B cell (primary cell): Measurements from ENCODE around the gene BIVM. TPM values are rescaled to one million over a fixed set of nuclear protein-coding genes. Genes with fewer than 3 reads are reported as not detected.
A peak's percentile ranks its signal among the peaks of the same experiment; 100 is the strongest.

Experiments used
- ATAC-seq: fragments of 200-7000 bp; cut with Tn5 transposase; one replicate; pipeline ENCODE4 v1.10.0; 2021; ENCODE audit warnings: low read depth, mild to moderate bottlenecking, moderate number of reproducible peaks, moderate library complexity
- CTCF ChIA-PET: fragments of 350-600 bp; sonication (Branson Sonifier 250); formaldehyde crosslinking; loops from one replicate; lab custom pipeline; 2021; ENCODE audit warnings: antibody characterized with exemption, inconsistent platforms; lab: Charles Lee
- POLR2A ChIA-PET: fragments of 350-600 bp; sonication (Branson Sonifier 250); formaldehyde crosslinking; loops from one replicate; lab custom pipeline; 2021; ENCODE audit warnings: antibody characterized with exemption; lab: Charles Lee
- DNase-seq: peaks from one replicate; pipeline ENCODE4 v3.0.0; 2013
- H2AFZ ChIP-seq: 2 replicates; pipeline ENCODE4 v1.6.1; 2012; ENCODE audit warnings: mild to moderate bottlenecking, low read depth, low read length; ENCODE audit not compliant: insufficient read depth, poor library complexity, severe bottlenecking
- H3K27ac ChIP-seq, 2 donors: 1 replicate in 1 of 2; 2 replicates in 1 of 2; pipeline ENCODE4 v1.5.1; 2012 to 2013; ENCODE audit warnings: low read length in 2 of 2, mild to moderate bottlenecking in 2 of 2, moderate library complexity in 1 of 2
- H3K27me3 ChIP-seq, 4 experiments: fragments of 200-600 bp in 1 of 4; sonication (generic) in 1 of 4; replicated peaks in 1 of 4; 1 replicate in 2 of 4; 2 replicates in 2 of 4; pipeline versions ENCODE4 v1.6.1 to v1.7.0; 2013 to 2016; ENCODE audit warnings: low read length in 3 of 4, mild to moderate bottlenecking in 2 of 4, mixed read lengths in 1 of 4, moderate library complexity in 1 of 4; ENCODE audit not compliant: insufficient read depth in 4 of 4, control insufficient read depth in 3 of 4; ENCODE audit errors: control extremely low read depth in 1 of 4
- H3K36me3 ChIP-seq, 2 experiments: replicated peaks in 1 of 2; 1 replicate in 1 of 2; 2 replicates in 1 of 2; pipeline versions ENCODE4 v1.6.1 to v1.7.1; 2013; ENCODE audit warnings: low read length in 1 of 2; ENCODE audit not compliant: insufficient read depth in 2 of 2, control insufficient read depth in 1 of 2; ENCODE audit errors: control extremely low read depth in 1 of 2, extremely low read depth in 1 of 2
- H3K4me1 ChIP-seq, 2 donors: fragments of 200-600 bp in 1 of 2; sonication (generic) in 1 of 2; 1 replicate in 1 of 2; 2 replicates in 1 of 2; pipeline versions ENCODE4 v1.5.1 to v1.6.1; 2013 to 2017; ENCODE audit warnings: low read length in 2 of 2; ENCODE audit not compliant: control insufficient read depth in 2 of 2, insufficient read depth in 2 of 2
- H3K4me2 ChIP-seq: replicated peaks from 2 replicates; pipeline ENCODE3; 2012; ENCODE audit warnings: mild to moderate bottlenecking, low read depth, low read length; ENCODE audit not compliant: poor library complexity, severe bottlenecking
- H3K4me3 ChIP-seq, 5 experiments: fragments of 200-600 bp in 1 of 5; sonication (generic) in 1 of 5; 1 replicate in 3 of 5; 2 replicates in 2 of 5; pipeline versions ENCODE4 v1.5.1 to v1.7.0; 2011 to 2016; ENCODE audit warnings: low read length in 4 of 5, mild to moderate bottlenecking in 4 of 5, low read depth in 2 of 5, control low read depth in 1 of 5, moderate library complexity in 1 of 5; ENCODE audit not compliant: insufficient read depth in 1 of 5; ENCODE audit errors: control extremely low read depth in 1 of 5, extremely low read depth in 1 of 5
- H3K79me2 ChIP-seq: fragments of 200-600 bp; sonication (generic); one replicate; pipeline ENCODE4 v1.6.0; 2016; ENCODE audit warnings: low read length; ENCODE audit not compliant: control insufficient read depth, insufficient read depth
- H3K9ac ChIP-seq: fragments of 200-600 bp; sonication (generic); 2 replicates; pipeline ENCODE4 v1.6.1; 2017; ENCODE audit warnings: mild to moderate bottlenecking, low read length, moderate library complexity
- H3K9me3 ChIP-seq, 3 donors: one replicate each; pipeline versions ENCODE4 v1.6.1 to v1.7.1; 2013; ENCODE audit warnings: low read length in 2 of 3; ENCODE audit not compliant: control insufficient read depth in 2 of 3, insufficient read depth in 1 of 3; ENCODE audit errors: control extremely low read depth in 1 of 3
- H4K20me1 ChIP-seq: 2 replicates; pipeline ENCODE4 v1.6.0; 2012; ENCODE audit warnings: mild to moderate bottlenecking, low read length; ENCODE audit not compliant: insufficient read depth, control insufficient read depth, poor library complexity, severe bottlenecking
- H3K27ac Mint-ChIP-seq: one replicate; pipeline ENCODE4 v1.8.0; 2021; ENCODE audit warnings: mixed read lengths
- H3K27me3 Mint-ChIP-seq: one replicate; pipeline ENCODE4 v1.8.0; 2021; ENCODE audit warnings: mixed read lengths
- H3K4me1 Mint-ChIP-seq: one replicate; pipeline ENCODE4 v1.8.0; 2021; ENCODE audit warnings: mixed read lengths
- H3K4me3 Mint-ChIP-seq: one replicate; pipeline ENCODE4 v1.8.0; 2021; ENCODE audit warnings: mixed read lengths
- H3K9me3 Mint-ChIP-seq: one replicate; pipeline ENCODE4 v1.8.0; 2022; ENCODE audit warnings: mixed read lengths; ENCODE audit not compliant: insufficient read depth
- CTCF ChIP-seq: fragments of 200-600 bp; IDR thresholded peaks from one replicate; pipeline ENCODE4 v1.8.0; 2022; ENCODE audit warnings: antibody characterized with exemption, mild to moderate bottlenecking
- EZH2 ChIP-seq: IDR thresholded peaks from 2 replicates; pipeline ENCODE4 v1.6.1; 2012; ENCODE audit warnings: borderline replicate concordance, low read depth, mild to moderate bottlenecking, moderate library complexity, low read length; ENCODE audit not compliant: insufficient read depth, poor library complexity, severe bottlenecking
- WGBS: methylation state at CpG from one replicate; pipeline ENCODE4 v1.1.5; 2013; ENCODE audit warnings: missing lambda C conversion rate; ENCODE audit not compliant: insufficient coverage; 5-methylcytosine and 5-hydroxymethylcytosine counted together
- intact Hi-C: fragments of 100-400 bp; cut with micrococcal nuclease; formaldehyde crosslinking; loops from one replicate; pipeline ENCODE4 v1.10.0; 2022
- polyA plus RNA-seq: library from polyadenylated mRNA; depleted of rRNA; stranded (reverse); fragments of >200 nt; gene quantifications from 2 replicates; pipeline ENCODE4 v1.2.3, GENCODE V29; 2012
- total RNA-seq, 2 donors: library from RNA; stranded (reverse); fragments of 120-200 nt in 1 of 2; gene quantifications; 1 replicate in 1 of 2; 2 replicates in 1 of 2; pipeline versions ENCODE4 v1.2.3 to v1.2.4, GENCODE V29; 2013 to 2022

Gene BIVM
- total and polyA plus RNA-seq, 2 donors (not counting 1 experiment from before 2014, with no cell fraction given), result 1.0 to 3.6 TPM

DNA sequence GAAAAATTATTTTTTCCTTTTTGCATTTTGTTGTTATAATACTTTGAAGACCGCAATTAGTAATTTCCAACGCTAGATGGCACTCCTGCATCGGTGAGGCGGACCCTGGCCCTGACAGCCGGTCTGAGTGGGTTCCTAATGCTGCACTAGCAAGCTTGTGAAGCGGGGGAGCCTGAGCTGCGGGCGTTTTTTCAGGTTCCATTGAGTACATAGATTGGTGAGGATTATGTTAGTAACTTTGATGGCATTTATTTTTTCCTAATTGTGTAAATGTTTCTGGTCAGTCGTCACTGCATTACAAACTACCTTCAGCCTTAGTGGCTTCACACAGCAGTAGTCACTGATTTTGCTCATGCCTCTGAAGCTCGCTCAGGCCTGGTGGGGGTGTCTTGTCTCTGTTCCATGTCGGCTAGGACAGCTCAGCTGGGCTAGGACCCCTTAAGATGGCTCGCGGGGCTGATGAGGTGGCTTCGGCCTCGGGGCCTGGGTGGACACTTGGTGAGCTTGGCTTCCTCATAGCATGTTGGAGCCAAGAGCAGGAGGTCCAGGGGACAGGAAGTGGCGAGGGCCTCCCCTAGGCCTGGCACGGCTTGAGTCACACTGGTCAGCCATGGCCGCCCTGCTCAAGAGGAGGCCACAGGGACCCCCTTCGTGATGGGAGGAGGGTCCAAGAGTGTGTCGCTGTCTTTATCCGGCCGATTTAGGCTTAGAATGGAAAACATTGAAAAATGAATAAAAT lies 71.9 kb downstream of the BIVM start:
- peaks cover 0 to 4% of the 10 kb centered on the region in 2 donors for H3K4me1 ChIP-seq
- H3K27me3 ChIP-seq, result no peaks in the 10 kb centered on the region
- H3K9me3 ChIP-seq, result no peaks in the 10 kb centered on the region
- peaks cover 4 to 68% of the 10 kb centered on the region in 2 experiments for H3K36me3 ChIP-seq
- no peak overlapping the region for H2AFZ ChIP-seq
- peaks cover 7% of the 10 kb centered on the region for H3K79me2 ChIP-seq
- H3K9ac ChIP-seq, result no peak overlapping the region
- DNase-seq, result peak; percentile 61
- H3K4me1 Mint-ChIP-seq, result peaks cover 7% of the 10 kb centered on the region
- H3K27me3 Mint-ChIP-seq, result no peaks in the 10 kb centered on the region
- H3K9me3 Mint-ChIP-seq, result no peaks in the 10 kb centered on the region
- H3K4me3 Mint-ChIP-seq, result no peak overlapping the region
- peak; percentile 82 for TF ChIP-seq CTCF
- no peak for TF ChIP-seq EZH2
- H3K27ac ChIP-seq, result no peak overlapping the region
- H3K4me2 ChIP-seq, result no peak overlapping the region
- CTCF ChIA-PET, result interaction anchor here (0.7 to 2.7 kb wide), 14 partner anchors 10 to 292 kb away, joined by 3 to 12 read pairs (median 6); partner anchors contain the start of gene ERCC5
- H4K20me1 ChIP-seq, result peaks cover 8% of the 10 kb centered on the region
- WGBS, result 66% methylated on average over 16 of the region's 22 CpGs
- peak overlapping the region; percentile 74 for H3K27ac Mint-ChIP-seq
- no peak overlapping the region for H3K4me3 ChIP-seq
- peak; percentile 66 for ATAC-seq
- intact Hi-C loops, result loop anchor here (2.0 kb wide), 1 partner anchor 24 kb away; the partner anchor contains the start of gene ERCC5
- POLR2A ChIA-PET, result no interaction called here

GRCh38 chr13:102872131-102872530 lies 73.2 kb downstream of the BIVM start:
- Histone ChIP-seq H3K9ac (no peak overlapping the region), H4K20me1 (peaks cover 14% of the 10 kb centered on the region), H3K4me3 (no peak overlapping the region), H3K36me3 (peaks cover 7 to 67% of the 10 kb centered on the region in 2 experiments), H3K4me1 (peaks cover 0 to 4% of the 10 kb centered on the region in 2 donors), H3K4me2 (no peak overlapping the region), H3K79me2 (peaks cover 7% of the 10 kb centered on the region), H2AFZ (no peak overlapping the region), H3K9me3 (no peaks in the 10 kb centered on the region), H3K27ac (no peak overlapping the region), H3K27me3 (no peaks in the 10 kb centered on the region)
- POLR2A ChIA-PET, result no interaction called here
- Mint-ChIP-seq H3K4me1 (peaks cover 7% of the 10 kb centered on the region), H3K27ac (no peak overlapping the region), H3K27me3 (no peaks in the 10 kb centered on the region), H3K9me3 (no peaks in the 10 kb centered on the region), H3K4me3 (no peak overlapping the region)
- WGBS, result 95% methylated on average over 3 of the region's 7 CpGs
- DNase-seq, result no peak
- no peak for TF ChIP-seq CTCF
- no peak for TF ChIP-seq EZH2
- ATAC-seq, result no peak
- intact Hi-C loops, result no loop called here
- CTCF ChIA-PET, result interaction anchor here (2.7 kb wide), 1 partner anchor 8 kb away, joined by 12 read pairs; no protein-coding TSS in a partner anchor
